RWPE2 (cell line): Measurements from ENCODE around the gene VGF.

Source experiments
- ATAC-seq: fragments of 200-7000 bp; cut with Tn5 transposase; 3 replicates; pipeline ENCODE4 v1.9.1; 2021; ENCODE audit warnings: low read depth
- DNase-seq: peaks from one replicate; pipeline ENCODE4 v3.0.0-alpha.2; 2020; ENCODE audit warnings: low spot score
- H3K27ac ChIP-seq: fragments of 450-650 bp; 2 replicates; pipeline ENCODE4 v1.5.1; 2017; ENCODE audit warnings: mild to moderate bottlenecking; ENCODE audit not compliant: poor library complexity, severe bottlenecking
- H3K27me3 ChIP-seq: fragments of 250-450 bp; sonication (Bioruptor Pico); 2 replicates; pipeline ENCODE4 v1.5.1; 2021; ENCODE audit warnings: mild to moderate bottlenecking, moderate library complexity; ENCODE audit not compliant: insufficient read depth, poor library complexity, severe bottlenecking
- H3K36me3 ChIP-seq: fragments of 250-450 bp; sonication (Bioruptor Pico); 2 replicates; pipeline ENCODE4 v1.5.1; 2020; ENCODE audit warnings: low read depth, mild to moderate bottlenecking, moderate library complexity
- H3K4me1 ChIP-seq: fragments of 250-450 bp; sonication (Bioruptor Pico); 2 replicates; pipeline ENCODE4 v1.5.1; 2021; ENCODE audit warnings: mild to moderate bottlenecking, moderate library complexity; ENCODE audit not compliant: insufficient read depth, poor library complexity, severe bottlenecking
- H3K4me3 ChIP-seq: fragments of 250-450 bp; sonication (Bioruptor Pico); 2 replicates; pipeline ENCODE4 v1.5.1; 2021; ENCODE audit warnings: mild to moderate bottlenecking, moderate library complexity; ENCODE audit not compliant: severe bottlenecking
- H3K9me3 ChIP-seq: fragments of 250-450 bp; sonication (Bioruptor Pico); 2 replicates; pipeline ENCODE4 v1.5.1; 2021; ENCODE audit warnings: mild to moderate bottlenecking, moderate library complexity; ENCODE audit not compliant: severe bottlenecking
- TF ChIP-seq, protein P1 (sequence below): fragments of 450-650 bp; IDR thresholded peaks from one replicate; pipeline ENCODE4 v1.5.1; 2017; ENCODE audit warnings: mild to moderate bottlenecking, moderate library complexity; ENCODE audit not compliant: poor library complexity, severe bottlenecking

Gene VGF

DNA sequence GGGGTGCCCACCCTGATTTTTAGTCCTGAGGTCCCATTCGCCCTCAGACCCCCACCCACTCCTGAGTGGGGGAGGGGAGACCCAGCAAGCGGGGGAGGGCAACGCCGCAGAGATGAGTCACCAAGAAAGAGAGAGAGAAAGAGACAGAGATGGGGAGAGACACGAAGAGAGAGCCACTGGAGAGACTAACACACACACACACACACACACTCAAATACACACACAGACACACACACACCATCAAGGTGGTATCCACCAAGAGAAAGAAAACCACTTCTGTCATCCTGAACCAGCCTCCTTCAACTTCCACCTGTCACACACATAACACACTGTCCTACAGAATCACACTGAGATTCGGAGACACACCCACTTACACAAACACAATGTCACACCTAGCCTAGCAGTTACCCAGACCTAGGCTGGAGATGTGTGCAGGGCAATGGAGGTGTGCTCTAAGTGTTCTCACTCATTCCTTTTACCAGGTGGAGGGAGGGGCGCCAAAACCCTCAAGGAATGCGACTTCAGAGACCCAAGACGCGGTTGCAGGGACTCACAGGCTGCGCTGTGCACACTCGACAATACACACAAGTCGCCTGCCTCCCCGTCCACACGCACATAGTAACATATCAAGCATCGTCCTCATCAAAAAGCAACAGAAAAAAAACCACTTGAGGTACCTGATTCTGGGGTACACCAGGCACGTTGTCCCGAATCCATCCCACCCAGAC is 3.9 kb upstream of the VGF start:
- Histone ChIP-seq H3K9me3 (no peaks in the 10 kb centered on the region), H3K27ac (no peak overlapping the region), H3K4me1 (peaks cover 29% of the 10 kb centered on the region), H3K4me3 (no peak overlapping the region), H3K36me3 (no peaks in the 10 kb centered on the region), H3K27me3 (peaks cover 75% of the 10 kb centered on the region)
- DNase-seq (no peak), ATAC-seq (no peak)
- TF ChIP-seq, protein P1, sequence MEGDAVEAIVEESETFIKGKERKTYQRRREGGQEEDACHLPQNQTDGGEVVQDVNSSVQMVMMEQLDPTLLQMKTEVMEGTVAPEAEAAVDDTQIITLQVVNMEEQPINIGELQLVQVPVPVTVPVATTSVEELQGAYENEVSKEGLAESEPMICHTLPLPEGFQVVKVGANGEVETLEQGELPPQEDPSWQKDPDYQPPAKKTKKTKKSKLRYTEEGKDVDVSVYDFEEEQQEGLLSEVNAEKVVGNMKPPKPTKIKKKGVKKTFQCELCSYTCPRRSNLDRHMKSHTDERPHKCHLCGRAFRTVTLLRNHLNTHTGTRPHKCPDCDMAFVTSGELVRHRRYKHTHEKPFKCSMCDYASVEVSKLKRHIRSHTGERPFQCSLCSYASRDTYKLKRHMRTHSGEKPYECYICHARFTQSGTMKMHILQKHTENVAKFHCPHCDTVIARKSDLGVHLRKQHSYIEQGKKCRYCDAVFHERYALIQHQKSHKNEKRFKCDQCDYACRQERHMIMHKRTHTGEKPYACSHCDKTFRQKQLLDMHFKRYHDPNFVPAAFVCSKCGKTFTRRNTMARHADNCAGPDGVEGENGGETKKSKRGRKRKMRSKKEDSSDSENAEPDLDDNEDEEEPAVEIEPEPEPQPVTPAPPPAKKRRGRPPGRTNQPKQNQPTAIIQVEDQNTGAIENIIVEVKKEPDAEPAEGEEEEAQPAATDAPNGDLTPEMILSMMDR = no peak

DNA sequence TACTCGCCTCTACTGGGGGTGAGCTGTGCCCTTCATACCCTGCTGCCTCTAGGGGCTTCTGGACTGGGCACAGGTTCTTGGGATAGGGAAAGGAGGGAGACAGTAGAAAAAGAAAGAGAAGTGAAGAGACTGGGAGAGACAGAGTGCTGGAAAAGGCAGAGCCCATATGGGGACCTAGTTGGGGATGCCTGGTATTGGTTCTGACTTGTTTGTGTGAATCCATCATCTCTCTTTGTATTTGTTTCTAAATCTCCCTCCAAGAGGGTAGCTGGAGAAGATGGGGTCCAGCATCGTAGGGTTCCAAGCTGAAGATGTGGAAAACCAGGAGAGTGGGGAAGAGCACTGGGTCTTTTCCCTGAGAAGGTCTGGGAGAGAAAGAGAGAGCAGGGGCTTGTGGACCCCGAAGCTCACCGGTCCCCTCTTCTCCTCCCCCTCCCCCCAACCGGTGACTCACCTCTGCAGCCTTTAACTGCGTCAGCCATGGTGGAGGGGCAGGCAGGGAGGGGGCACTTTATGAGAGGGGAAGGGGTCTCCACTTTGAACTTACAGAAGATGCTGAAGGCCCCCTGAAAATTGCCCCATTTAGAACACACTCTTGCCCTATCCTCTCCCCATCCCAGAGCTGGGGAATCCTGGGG is 3.2 kb upstream of the VGF start:
- H3K27ac ChIP-seq = no peak overlapping the region
- H3K36me3 ChIP-seq = no peaks in the 10 kb centered on the region
- no peak for DNase-seq
- no peak overlapping the region for H3K4me3 ChIP-seq
- peaks cover 26% of the 10 kb centered on the region for H3K4me1 ChIP-seq
- TF ChIP-seq, protein P1 = no peak
- no peaks in the 10 kb centered on the region for H3K9me3 ChIP-seq
- H3K27me3 ChIP-seq = peaks cover 70% of the 10 kb centered on the region
- ATAC-seq = no peak

DNA sequence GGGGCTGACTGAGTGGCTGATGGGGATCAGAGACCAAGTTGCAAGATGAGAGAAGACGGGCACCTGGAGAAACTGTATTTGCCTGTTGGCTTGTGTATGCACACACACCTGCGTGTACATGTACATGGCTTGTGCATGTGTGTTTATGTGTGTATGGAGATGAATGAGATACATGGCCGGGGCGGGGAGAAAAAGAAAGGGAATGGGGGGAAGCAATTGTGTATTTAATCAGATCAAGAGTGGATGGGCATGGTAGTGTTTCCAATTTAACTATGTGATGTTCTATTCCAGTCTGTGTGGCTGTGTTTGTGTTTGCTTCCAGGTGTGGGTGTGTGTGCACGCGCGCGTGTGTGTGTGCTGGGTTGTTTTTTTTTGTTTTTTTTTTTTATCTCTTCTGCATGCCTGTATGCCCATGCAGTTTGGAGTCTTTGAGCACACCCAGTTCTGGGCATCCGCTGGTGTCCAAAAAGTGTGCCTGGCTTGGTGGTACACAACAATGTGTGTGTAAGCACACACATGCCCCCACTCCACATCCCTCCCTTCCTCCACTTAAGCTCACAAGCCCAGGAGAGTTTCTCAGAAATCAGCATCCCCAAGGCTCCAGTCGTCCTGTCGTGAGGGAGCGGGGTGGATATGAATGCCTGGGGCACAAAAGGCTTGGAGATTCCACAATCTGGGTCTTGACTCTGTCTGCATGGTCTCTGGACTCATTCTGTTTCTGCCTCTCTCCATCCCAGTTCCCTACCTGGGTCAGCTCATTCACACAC is 2.5 kb upstream of the VGF start:
- Histone ChIP-seq H3K9me3 (no peaks in the 10 kb centered on the region), H3K27ac (no peak overlapping the region), H3K4me3 (no peak overlapping the region), H3K36me3 (no peaks in the 10 kb centered on the region), H3K4me1 (peaks cover 22% of the 10 kb centered on the region), H3K27me3 (peaks cover 63% of the 10 kb centered on the region)
- no peak for DNase-seq
- no peak for ATAC-seq
- TF ChIP-seq, protein P1 = no peak

DNA sequence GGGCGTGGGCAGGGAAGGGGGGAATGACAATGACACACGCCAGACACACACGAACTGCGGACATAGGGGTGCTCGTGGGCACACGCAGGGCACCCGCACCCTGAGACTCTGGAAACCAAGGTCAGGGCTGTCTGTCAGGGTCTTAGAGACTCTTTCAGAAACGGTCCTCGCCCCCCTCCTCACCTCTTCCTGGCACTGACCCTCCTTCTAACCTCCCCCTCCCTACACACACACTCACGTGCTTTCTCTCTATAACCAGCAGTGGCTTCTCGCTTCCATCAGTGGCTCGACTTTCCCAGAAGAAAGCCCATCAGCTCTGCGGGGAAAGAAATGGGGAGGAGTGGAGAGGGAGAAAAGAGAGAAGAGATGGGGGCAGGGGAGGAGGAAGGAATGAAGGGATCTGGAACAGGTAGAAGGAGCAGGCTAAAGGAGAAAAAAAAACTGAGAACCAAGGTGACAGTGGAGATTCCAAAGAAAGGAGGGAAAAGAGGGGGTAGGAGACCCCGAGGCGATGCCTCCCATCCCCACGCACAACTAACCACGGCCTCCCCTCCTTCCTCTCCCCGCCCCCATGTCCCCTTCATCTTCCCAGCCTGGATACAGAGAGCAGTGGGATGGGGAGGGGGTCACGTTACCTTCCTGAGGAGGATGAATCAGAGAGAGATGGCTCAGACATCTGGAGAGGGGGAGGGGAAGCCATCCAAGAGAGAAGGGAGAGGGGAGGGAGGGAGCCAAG is 1.7 kb upstream of the VGF start:
- Histone ChIP-seq H3K4me3 (no peak overlapping the region), H3K27ac (no peak overlapping the region), H3K27me3 (peaks cover 55% of the 10 kb centered on the region), H3K9me3 (no peaks in the 10 kb centered on the region), H3K36me3 (0 out of 2 replicates have a peak, but pooled peaks cover 3% of the 10 kb centered on the region), H3K4me1 (peaks cover 22% of the 10 kb centered on the region)
- DNase-seq (no peak), ATAC-seq (no peak)
- TF ChIP-seq, protein P1 = no peak
